ENCODE results near the gene ZBTB16.

ZBTB16 gene

GRCh38 chr11:114281388-114281956 lies 222.0 kb downstream of the ZBTB16 start:
- DNase-seq (ENCODE audit: low read depth in 2 of 2), result no peak

- DNase-seq (ENCODE audit: low read depth in 2 of 2), result no peak
Observed at GRCh38 chr11:114282488-114282887, 223.0 kb downstream of the ZBTB16 start.

- DNase-seq (ENCODE audit: low read depth in 2 of 2), result no peak
Observed at GRCh38 chr11:114283422-114283821, 223.9 kb downstream of the ZBTB16 start.

- DNase-seq (ENCODE audit: low read depth in 2 of 2), result no peak
Observed at GRCh38 chr11:114284021-114284420, 224.5 kb downstream of the ZBTB16 start.

- DNase-seq (ENCODE audit: low read depth in 2 of 2), result no peak
Observed at GRCh38 chr11:114284914-114285313, 225.4 kb downstream of the ZBTB16 start.

- DNase-seq (ENCODE audit: low read depth in 2 of 2), result no peak
Observed at GRCh38 chr11:114285599-114285998, 226.1 kb downstream of the ZBTB16 start.

- no peak for DNase-seq (ENCODE audit: low read depth in 2 of 2)
Observed at GRCh38 chr11:114286229-114286628, 226.7 kb downstream of the ZBTB16 start.

- no peak for DNase-seq (ENCODE audit: low read depth in 2 of 2)
Observed at GRCh38 chr11:114287154-114287553, 227.6 kb downstream of the ZBTB16 start.

GRCh38 chr11:114288136-114288535 lies 228.6 kb downstream of the ZBTB16 start:
- DNase-seq (ENCODE audit: low read depth in 2 of 2), result no peak

- no peak for DNase-seq (ENCODE audit: low read depth in 2 of 2)
Observed at GRCh38 chr11:114289779-114290178, 230.3 kb downstream of the ZBTB16 start.

GRCh38 chr11:114290503-114291235 lies 231.2 kb downstream of the ZBTB16 start:
- no peak for DNase-seq (ENCODE audit: low read depth in 2 of 2)

GRCh38 chr11:114291381-114291780 lies 231.9 kb downstream of the ZBTB16 start:
- no peak for DNase-seq (ENCODE audit: low read depth in 2 of 2)

- no peak for DNase-seq (ENCODE audit: low read depth in 2 of 2)
Observed at GRCh38 chr11:114291842-114292680, 232.6 kb downstream of the ZBTB16 start.

- DNase-seq (ENCODE audit: low read depth in 2 of 2), result no peak
Observed at GRCh38 chr11:114293201-114293711, 233.7 kb downstream of the ZBTB16 start.

GRCh38 chr11:114295676-114296604 lies 236.4 kb downstream of the ZBTB16 start, which contains the start of gene NNMT:
Gene NNMT, plus strand, starts transcription at chr11:114296399. Its CDS starts 158 bp downstream, at chr11:114296557.
- no peak for DNase-seq (ENCODE audit: low read depth in 2 of 2)

- no peak for DNase-seq (ENCODE audit: low read depth in 2 of 2)
Observed at GRCh38 chr11:114296605-114297372, 237.3 kb downstream of the ZBTB16 start.

- no peak for DNase-seq (ENCODE audit: low read depth in 2 of 2)
Observed at GRCh38 chr11:114297806-114298709, 238.5 kb downstream of the ZBTB16 start.

GRCh38 chr11:114298710-114299109 lies 239.2 kb downstream of the ZBTB16 start:
- no peak for DNase-seq (ENCODE audit: low read depth in 2 of 2)
